OCI-LY7 (cell line): ENCODE measurements around the gene TCF20. TPM values are rescaled to one million over a fixed set of nuclear protein-coding genes. Genes with fewer than 3 reads are reported as not detected.

Experiments used
- BruUV-seq: library from RNA; stranded (reverse); fragments of 400-500 nt; replicated peaks from 2 replicates; lab custom pipeline; 2021; lab: Mats Ljungman, UMichigan
- CTCF ChIA-PET: fragments of 300-600 bp; sonication (Branson Sonifier 250); formaldehyde crosslinking; loops from one replicate; lab custom pipeline; 2022; ENCODE audit warnings: antibody characterized with exemption; ENCODE audit not compliant: unreplicated experiment; lab: Charles Lee
- POLR2A ChIA-PET: fragments of 300-600 bp; sonication (Branson Sonifier 250); formaldehyde crosslinking; loops from one replicate; lab custom pipeline; 2022; ENCODE audit warnings: antibody characterized with exemption; lab: Charles Lee
- DNase-seq: peaks from one replicate; pipeline ENCODE4 v3.0.0-alpha.2; 2015; ENCODE audit warnings: low spot score
- H2AFZ ChIP-seq: fragments of 200-600 bp; sonication (generic), shearing (Covaris generic); 2 replicates; pipeline ENCODE4 v1.6.1; 2014; ENCODE audit warnings: mild to moderate bottlenecking, antibody characterized with exemption, low read length, moderate library complexity
- H3K27ac ChIP-seq: fragments of 200-600 bp; sonication (generic); 2 replicates; pipeline ENCODE4 v1.5.1; 2014; ENCODE audit warnings: mixed run types, low read depth, mild to moderate bottlenecking, moderate library complexity, low read length, inconsistent platforms; ENCODE audit not compliant: poor library complexity, severe bottlenecking
- H3K36me3 ChIP-seq: fragments of 200-600 bp; sonication (generic); 2 replicates; pipeline ENCODE4 v1.6.1; 2014; ENCODE audit warnings: mild to moderate bottlenecking, antibody characterized with exemption, low read length, moderate library complexity, mixed read lengths; ENCODE audit not compliant: insufficient read depth
- H3K4me1 ChIP-seq: fragments of 200-600 bp; sonication (generic); 2 replicates; pipeline ENCODE4 v1.5.1; 2014; ENCODE audit warnings: mild to moderate bottlenecking, low read length; ENCODE audit not compliant: insufficient read depth, poor library complexity, severe bottlenecking
- H3K4me2 ChIP-seq: fragments of 200-600 bp; sonication (generic); 2 replicates; pipeline ENCODE4 v1.6.1; 2014; ENCODE audit warnings: mild to moderate bottlenecking, low read length
- H3K4me3 ChIP-seq: fragments of 200-600 bp; sonication (generic); 2 replicates; pipeline ENCODE4 v1.5.1; 2014; ENCODE audit warnings: mild to moderate bottlenecking, low read depth, low read length; ENCODE audit not compliant: poor library complexity, severe bottlenecking
- H3K79me2 ChIP-seq: fragments of 200-600 bp; sonication (generic); 2 replicates; pipeline ENCODE4 v1.6.1; 2016; ENCODE audit warnings: low read depth, mild to moderate bottlenecking, low read length, moderate library complexity, mixed read lengths; ENCODE audit not compliant: insufficient read depth
- H3K9me2 ChIP-seq: fragments of 200-600 bp; sonication (generic); 2 replicates; pipeline ENCODE4 v1.6.1; 2016; ENCODE audit warnings: mild to moderate bottlenecking, low read length, mixed read lengths; ENCODE audit not compliant: insufficient read depth
- H3K9me3 ChIP-seq: fragments of 200-600 bp; sonication (generic); 2 replicates; pipeline ENCODE4 v1.6.1; 2014; ENCODE audit warnings: mild to moderate bottlenecking, mixed run types, low read length, mixed read lengths
- H4K20me1 ChIP-seq: fragments of 200-600 bp; sonication (generic); 2 replicates; pipeline ENCODE4 v1.6.1; 2014; ENCODE audit warnings: mild to moderate bottlenecking, antibody characterized with exemption, low read length, moderate library complexity, mixed read lengths; ENCODE audit not compliant: insufficient read depth
- CTCF ChIP-seq: fragments of 200-600 bp; sonication (generic); conservative IDR thresholded peaks from 2 replicates; pipeline ENCODE4 v1.5.1; 2014; ENCODE audit warnings: mild to moderate bottlenecking, antibody characterized with exemption, low read length, moderate library complexity, mixed read lengths
- EZH2phosphoT487 ChIP-seq: fragments of 200-600 bp; sonication (generic); IDR thresholded peaks from 2 replicates; pipeline ENCODE4 v1.6.1; 2018; ENCODE audit warnings: low read depth, borderline replicate concordance, mild to moderate bottlenecking, mixed run types, antibody characterized with exemption, low read length, moderate library complexity, mixed read lengths
- intact Hi-C: fragments of 100-400 bp; cut with micrococcal nuclease; formaldehyde crosslinking; loops from one replicate; pipeline ENCODE4 v1.10.0; 2022; ENCODE audit not compliant: unreplicated experiment
- total RNA-seq, 2 experiments: library from RNA; depleted of rRNA in 1 of 2; stranded (reverse); fragments of >200 nt in 1 of 2; shearing (Covaris generic) in 1 of 2; gene quantifications; 2 replicates each; pipeline ENCODE4 v1.2.3, GENCODE V29; 2014 to 2022

TCF20 gene
- total RNA-seq, 2 experiments from 2014 or later = 56.0 to 71.1 TPM

GRCh38 chr22:42243802-42244060 is 26.7 kb downstream of the TCF20 start:
- BruUV-seq = no TSS peak
- Histone ChIP-seq H3K4me2 (no peak overlapping the region), H3K4me1 (no peaks in the 10 kb centered on the region), H3K36me3 (peaks cover 18% of the 10 kb centered on the region), H3K9me3 (no peaks in the 10 kb centered on the region), H3K4me3 (no peak overlapping the region), H4K20me1 (no peaks in the 10 kb centered on the region; the same call in 1 of the 2 replicates), H3K79me2 (peaks cover 55% of the 10 kb centered on the region; the same call in 1 of the 2 replicates), H2AFZ (no peak overlapping the region), H3K9me2 (no peaks in the 10 kb centered on the region), H3K27ac (no peak overlapping the region)
- DNase-seq = no peak
- CTCF ChIA-PET = no interaction called here
- no peak for TF ChIP-seq CTCF
- TF ChIP-seq EZH2phosphoT487 = no peak
- intact Hi-C loops = no loop called here
- POLR2A ChIA-PET = no interaction called here

- intact Hi-C loops = no loop called here
These were observed 33.6 kb downstream of the TCF20 start for GRCh38 chr22:42236848-42237247.

More at GRCh38 chr22:42236848-42237247, 33.6 kb downstream of the TCF20 start:
- TF ChIP-seq CTCF = no peak
- no peak for TF ChIP-seq EZH2phosphoT487
- ChIA-PET POLR2A (no interaction called here), CTCF (no interaction called here)
- H3K9me3 ChIP-seq = no peaks in the 10 kb centered on the region
- H3K9me2 ChIP-seq = no peaks in the 10 kb centered on the region
- H3K4me2 ChIP-seq = no peak overlapping the region
- H2AFZ ChIP-seq = no peak overlapping the region
- no peaks in the 10 kb centered on the region; the same call in 1 of the 2 replicates for H4K20me1 ChIP-seq
- H3K27ac ChIP-seq = no peak overlapping the region
- H3K79me2 ChIP-seq = peaks cover 75% of the 10 kb centered on the region; the same call in 1 of the 2 replicates
- no peak for DNase-seq
- BruUV-seq = no TSS peak
- H3K36me3 ChIP-seq = peaks cover 10% of the 10 kb centered on the region
- no peaks in the 10 kb centered on the region for H3K4me1 ChIP-seq
- H3K4me3 ChIP-seq = no peak overlapping the region
